PC-3 (cell line): ENCODE results near the gene CALML4. TPM values are rescaled to one million over a fixed set of nuclear protein-coding genes. Genes with fewer than 3 reads are reported as not detected.

Experiments used
- ATAC-seq: fragments of 200-7000 bp; cut with Tn5 transposase; 2 replicates; pipeline ENCODE4 v1.9.1; 2020; ENCODE audit warnings: mild to moderate bottlenecking, moderate library complexity
- BruUV-seq: library from RNA; stranded (reverse); fragments of 400-500 nt; replicated peaks from 2 replicates; lab custom pipeline; 2021; lab: Mats Ljungman, UMichigan
- CTCF ChIA-PET: fragments of 300-600 bp; sonication (Branson Sonifier 250); formaldehyde crosslinking; loops from one replicate; lab custom pipeline; 2022; ENCODE audit warnings: antibody characterized with exemption; lab: Charles Lee
- POLR2A ChIA-PET: fragments of 300-600 bp; sonication (Branson Sonifier 250); formaldehyde crosslinking; loops from one replicate; lab custom pipeline; 2022; ENCODE audit warnings: antibody characterized with exemption; ENCODE audit not compliant: unreplicated experiment; lab: Charles Lee
- DNase-seq: peaks from one replicate; pipeline ENCODE4 v3.0.0-alpha.2; 2015
- H2AFZ ChIP-seq: fragments of 300-600 bp; sonication (generic); 2 replicates; pipeline ENCODE4 v1.6.0; 2016; ENCODE audit warnings: antibody characterized with exemption, low read length
- H3F3A ChIP-seq: fragments of 300-600 bp; sonication (generic); one replicate; pipeline ENCODE4 v1.6.0; 2017; ENCODE audit warnings: antibody characterized with exemption, low read length, control low read depth, mild to moderate bottlenecking; ENCODE audit not compliant: unreplicated experiment
- H3K27ac ChIP-seq: fragments of 300-600 bp; sonication (generic); 2 replicates; pipeline ENCODE4 v1.5.1; 2016; ENCODE audit warnings: mild to moderate bottlenecking, low read length
- H3K27me3 ChIP-seq: fragments of 300-600 bp; sonication (generic); 2 replicates; pipeline ENCODE4 v1.6.1; 2016; ENCODE audit warnings: low read length, mixed read lengths
- H3K36me3 ChIP-seq: fragments of 300-600 bp; sonication (generic); 2 replicates; pipeline ENCODE4 v1.6.1; 2016; ENCODE audit warnings: low read depth, mixed run types, low read length, mixed read lengths
- H3K4me1 ChIP-seq: fragments of 300-600 bp; sonication (generic); 2 replicates; pipeline ENCODE4 v1.5.1; 2016; ENCODE audit warnings: low read length; ENCODE audit not compliant: insufficient read depth
- H3K4me2 ChIP-seq: fragments of 300-600 bp; sonication (generic); 2 replicates; pipeline ENCODE4 v1.6.0; 2016; ENCODE audit warnings: low read length
- H3K4me3 ChIP-seq: fragments of 300-600 bp; sonication (generic); 2 replicates; pipeline ENCODE4 v1.5.1; 2016; ENCODE audit warnings: mild to moderate bottlenecking, low read length, mixed read lengths
- H3K79me2 ChIP-seq: fragments of 300-600 bp; sonication (generic); 2 replicates; pipeline ENCODE4 v1.6.1; 2017; ENCODE audit warnings: low read length, mixed read lengths
- H3K9ac ChIP-seq: fragments of 300-600 bp; sonication (generic); 2 replicates; pipeline ENCODE4 v1.6.0; 2016; ENCODE audit warnings: mild to moderate bottlenecking, low read length
- H3K9me2 ChIP-seq: fragments of 300-600 bp; sonication (generic); replicated peaks from 2 replicates; pipeline ENCODE4 v1.6.1; 2016; ENCODE audit warnings: mixed run types, low read length, mixed read lengths
- H3K9me3 ChIP-seq: fragments of 300-600 bp; sonication (generic); 2 replicates; pipeline ENCODE4 v1.6.1; 2016; ENCODE audit warnings: low read length, mixed read lengths
- H4K20me1 ChIP-seq: fragments of 300-600 bp; sonication (generic); 2 replicates; pipeline ENCODE4 v1.6.1; 2016; ENCODE audit warnings: low read length, mixed read lengths
- CTCF ChIP-seq: fragments of 300-600 bp; sonication (generic); conservative IDR thresholded peaks from 2 replicates; pipeline ENCODE4 v1.5.1; 2017; ENCODE audit warnings: antibody characterized with exemption, low read depth, mild to moderate bottlenecking, low read length
- EZH2 ChIP-seq: fragments of 300-600 bp; sonication (generic); IDR thresholded peaks from one replicate; pipeline ENCODE4 v1.6.1; 2017; ENCODE audit warnings: antibody characterized with exemption, mild to moderate bottlenecking, low read length; ENCODE audit not compliant: unreplicated experiment
- EZH2phosphoT487 ChIP-seq: fragments of 300-600 bp; sonication (generic); IDR thresholded peaks from 2 replicates; pipeline ENCODE4 v1.6.1; 2018; ENCODE audit warnings: mild to moderate bottlenecking, antibody characterized with exemption, low read length, borderline replicate concordance
- intact Hi-C: fragments of 100-400 bp; cut with micrococcal nuclease; formaldehyde crosslinking; loops from 2 replicates; pipeline ENCODE4 v1.9.0; 2023
- total RNA-seq: library from RNA; depleted of rRNA; stranded (reverse); fragments of >200 nt; gene quantifications from 2 replicates; pipeline ENCODE4 v1.2.3, GENCODE V29; 2014

The CALML4 gene
- total RNA-seq, 1 experiment from 2014 or later: 4.8 TPM

- Histone ChIP-seq H3K36me3 (no peaks in the 10 kb centered on the region), H3K4me1 (no peaks in the 10 kb centered on the region), H3K27me3 (no peaks in the 10 kb centered on the region), H3K9me2 (no peaks in the 10 kb centered on the region), H3K9ac (no peak overlapping the region), H3K9me3 (no peaks in the 10 kb centered on the region), H3K4me3 (no peak overlapping the region), H3K79me2 (no peaks in the 10 kb centered on the region), H4K20me1 (no peaks in the 10 kb centered on the region), H2AFZ (no peak overlapping the region), H3F3A (no peaks in the 10 kb centered on the region), H3K27ac (no peak overlapping the region), H3K4me2 (no peak overlapping the region)
- intact Hi-C loops: no loop called here
- BruUV-seq: no TSS peak
- DNase-seq: no peak
- ATAC-seq: no peak
- ChIA-PET CTCF (no interaction called here), POLR2A (no interaction called here)
- TF ChIP-seq EZH2phosphoT487 (no peak), EZH2 (no peak), CTCF (no peak)
These were observed 3.3 kb downstream of the CALML4 start for GRCh38 chr15:68201879-68202261.

GRCh38 chr15:68201153-68201878 lies 3.8 kb downstream of the CALML4 start:
- Histone ChIP-seq H3K4me2 (no peak overlapping the region), H4K20me1 (no peaks in the 10 kb centered on the region), H3K27me3 (no peaks in the 10 kb centered on the region), H3K4me1 (no peaks in the 10 kb centered on the region), H3K9me2 (no peaks in the 10 kb centered on the region), H3K79me2 (no peaks in the 10 kb centered on the region), H3K9ac (no peak overlapping the region), H3K9me3 (no peaks in the 10 kb centered on the region), H3K4me3 (no peak overlapping the region), H3K27ac (no peak overlapping the region), H2AFZ (no peak overlapping the region), H3K36me3 (no peaks in the 10 kb centered on the region), H3F3A (no peaks in the 10 kb centered on the region)
- CTCF ChIA-PET: no interaction called here
- TF ChIP-seq CTCF (no peak), EZH2 (no peak), EZH2phosphoT487 (no peak)
- no peak for DNase-seq
- ATAC-seq: no peak
- BruUV-seq: no TSS peak
- POLR2A ChIA-PET: no interaction called here
- intact Hi-C loops: no loop called here

- no peaks in the 10 kb centered on the region for H3K9me2 ChIP-seq
These were observed 4.9 kb downstream of the CALML4 start for GRCh38 chr15:68200016-68200861.

More at GRCh38 chr15:68200016-68200861, 4.9 kb downstream of the CALML4 start:
- Histone ChIP-seq H3K4me3 (no peak overlapping the region), H3K36me3 (no peaks in the 10 kb centered on the region), H3K27ac (no peak overlapping the region), H3F3A (no peaks in the 10 kb centered on the region), H3K27me3 (no peaks in the 10 kb centered on the region), H3K79me2 (no peaks in the 10 kb centered on the region), H3K9me3 (no peaks in the 10 kb centered on the region), H3K4me1 (no peaks in the 10 kb centered on the region), H4K20me1 (no peaks in the 10 kb centered on the region), H3K4me2 (no peak overlapping the region), H3K9ac (no peak overlapping the region), H2AFZ (no peak overlapping the region)
- ATAC-seq (no peak), DNase-seq (no peak)
- no peak for TF ChIP-seq EZH2
- no peak for TF ChIP-seq CTCF
- no peak for TF ChIP-seq EZH2phosphoT487
- BruUV-seq: no TSS peak
- ChIA-PET POLR2A (no interaction called here), CTCF (no interaction called here)
- intact Hi-C loops: no loop called here
